SU-DHL-6 (cell line): ENCODE measurements around the gene MIPEP.

Experiments
- H2AFZ ChIP-seq: fragments of 200-600 bp; sonication (generic); 2 replicates; pipeline ENCODE4 v1.6.1; 2014; ENCODE audit warnings: low read depth, mild to moderate bottlenecking, moderate library complexity, mixed read lengths, antibody characterized with exemption, low read length; ENCODE audit not compliant: severe bottlenecking
- H3F3A ChIP-seq: fragments of 200-600 bp; shearing (Covaris generic); 2 replicates; pipeline ENCODE4 v1.6.0; 2016; ENCODE audit warnings: antibody characterized with exemption, mild to moderate bottlenecking; ENCODE audit not compliant: insufficient read depth
- H3K27ac ChIP-seq: fragments of 200-600 bp; sonication (generic); 2 replicates; pipeline ENCODE4 v1.5.1; 2016; ENCODE audit warnings: low read depth, mild to moderate bottlenecking, low read length, moderate library complexity, mixed read lengths
- H3K27me3 ChIP-seq: fragments of 200-600 bp; sonication (generic), shearing (Covaris generic); 2 replicates; pipeline ENCODE4 v1.6.0; 2014; ENCODE audit warnings: mild to moderate bottlenecking, low read length
- H3K36me3 ChIP-seq: fragments of 200-600 bp; sonication (generic); 2 replicates; pipeline ENCODE4 v1.6.1; 2014; ENCODE audit warnings: mild to moderate bottlenecking, low read length, mixed read lengths
- H3K4me2 ChIP-seq: fragments of 300-600, 200-600 bp; shearing (Covaris generic), sonication (generic); 2 replicates; pipeline ENCODE4 v1.6.0; 2014; ENCODE audit warnings: low read length, low read depth, mild to moderate bottlenecking; ENCODE audit not compliant: poor library complexity, severe bottlenecking
- H3K4me3 ChIP-seq: fragments of 200-600 bp; sonication (generic); 2 replicates; pipeline ENCODE4 v1.5.1; 2014; ENCODE audit warnings: antibody characterized with exemption, low read length, mild to moderate bottlenecking, mixed read lengths; ENCODE audit not compliant: insufficient read depth, poor library complexity, severe bottlenecking
- H3K79me2 ChIP-seq: fragments of 200-600 bp; sonication (generic); 2 replicates; pipeline ENCODE4 v1.6.1; 2014; ENCODE audit warnings: mild to moderate bottlenecking, low read length, moderate library complexity; ENCODE audit not compliant: insufficient read depth
- H3K9ac ChIP-seq: fragments of 200-600 bp; sonication (generic); 2 replicates; pipeline ENCODE4 v1.7.0; 2014; ENCODE audit warnings: mild to moderate bottlenecking, low read length
- H3K9me2 ChIP-seq: fragments of 200-600 bp; sonication (generic); replicated peaks from 2 replicates; pipeline ENCODE4 v1.6.1; 2014; ENCODE audit warnings: low read length; ENCODE audit not compliant: insufficient read depth
- H3K9me3 ChIP-seq: fragments of 200-600 bp; sonication (generic); 2 replicates; pipeline ENCODE4 v1.6.1; 2014; ENCODE audit warnings: low read length, mixed read lengths; ENCODE audit not compliant: insufficient read depth
- H4K20me1 ChIP-seq: fragments of 200-600 bp; sonication (generic); 2 replicates; pipeline ENCODE4 v1.6.1; 2014; ENCODE audit warnings: low read depth, mild to moderate bottlenecking, antibody characterized with exemption, low read length, moderate library complexity, mixed read lengths
- CTCF ChIP-seq: fragments of 200-600 bp; sonication (generic); IDR thresholded peaks from one replicate; pipeline ENCODE4 v1.5.1; 2017; ENCODE audit warnings: antibody characterized with exemption, mild to moderate bottlenecking, low read length, moderate library complexity; ENCODE audit not compliant: insufficient read depth, poor library complexity, severe bottlenecking
- EZH2phosphoT487 ChIP-seq: fragments of 200-600 bp; sonication (generic), shearing (Covaris generic); conservative IDR thresholded peaks from 2 replicates; pipeline ENCODE4 v1.6.1; 2018; ENCODE audit warnings: mild to moderate bottlenecking, antibody characterized with exemption, low read length, moderate library complexity, mixed read lengths

The MIPEP gene

GRCh38 chr13:23715762-23716235 lies 173.4 kb downstream of the MIPEP start:
- Histone ChIP-seq H3K9ac (no peak overlapping the region), H3K4me2 (no peak overlapping the region), H3K4me3 (no peak overlapping the region)

GRCh38 chr13:23715092-23715761 lies 174.0 kb downstream of the MIPEP start:
- Histone ChIP-seq H3K4me3 (no peak overlapping the region), H3F3A (no peaks in the 10 kb centered on the region), H3K27me3 (no peaks in the 10 kb centered on the region), H3K27ac (no peak overlapping the region), H2AFZ (no peak overlapping the region), H3K4me2 (no peak overlapping the region), H3K79me2 (no peaks in the 10 kb centered on the region), H3K9me3 (no peaks in the 10 kb centered on the region), H3K9me2 (no peaks in the 10 kb centered on the region), H3K9ac (no peak overlapping the region), H4K20me1 (no peaks in the 10 kb centered on the region), H3K36me3 (no peaks in the 10 kb centered on the region)
- no peak for TF ChIP-seq EZH2phosphoT487
- no peak for TF ChIP-seq CTCF

More at GRCh38 chr13:23715762-23716235, 173.4 kb downstream of the MIPEP start:
- Histone ChIP-seq H3K79me2 (no peaks in the 10 kb centered on the region), H3F3A (no peaks in the 10 kb centered on the region), H3K36me3 (no peaks in the 10 kb centered on the region), H3K9me3 (no peaks in the 10 kb centered on the region), H2AFZ (no peak overlapping the region), H3K27ac (no peak overlapping the region), H4K20me1 (no peaks in the 10 kb centered on the region), H3K9me2 (no peaks in the 10 kb centered on the region), H3K27me3 (no peaks in the 10 kb centered on the region)
- TF ChIP-seq EZH2phosphoT487, result no peak
- TF ChIP-seq CTCF, result no peak

GRCh38 chr13:23714672-23715071 lies 174.5 kb downstream of the MIPEP start:
- Histone ChIP-seq H3K4me2 (no peak overlapping the region), H3K27ac (no peak overlapping the region), H3K9me3 (no peaks in the 10 kb centered on the region), H3K4me3 (no peak overlapping the region), H3K36me3 (no peaks in the 10 kb centered on the region), H3F3A (no peaks in the 10 kb centered on the region), H2AFZ (no peak overlapping the region), H3K79me2 (no peaks in the 10 kb centered on the region), H3K27me3 (no peaks in the 10 kb centered on the region), H3K9ac (no peak overlapping the region), H3K9me2 (no peaks in the 10 kb centered on the region), H4K20me1 (no peaks in the 10 kb centered on the region)
- no peak for TF ChIP-seq EZH2phosphoT487
- TF ChIP-seq CTCF, result no peak
